BLaER1 (cell line): ENCODE data around the gene PROKR1.

ENCODE experiments used
- H3K27ac ChIP-seq: shearing (Covaris generic); formaldehyde crosslinking; 2 replicates; pipeline ENCODE4 v1.8.1; 2022
- H3K27me3 ChIP-seq: shearing (Covaris generic); formaldehyde crosslinking; 2 replicates; pipeline ENCODE4 v1.8.1; 2022
- H3K36me3 ChIP-seq: shearing (Covaris generic); formaldehyde crosslinking; 2 replicates; pipeline ENCODE4 v1.8.1; 2022
- H3K4me1 ChIP-seq: shearing (Covaris generic); formaldehyde crosslinking; 2 replicates; pipeline ENCODE4 v1.8.1; 2022
- H3K4me2 ChIP-seq: shearing (Covaris generic); formaldehyde crosslinking; 2 replicates; pipeline ENCODE4 v1.8.1; 2022
- H3K4me3 ChIP-seq: shearing (Covaris generic); formaldehyde crosslinking; 2 replicates; pipeline ENCODE4 v1.8.1; 2022
- H3K9ac ChIP-seq: shearing (Covaris generic); formaldehyde crosslinking; 2 replicates; pipeline ENCODE4 v1.8.1; 2022
- H3K9me3 ChIP-seq: shearing (Covaris generic); formaldehyde crosslinking; 2 replicates; pipeline ENCODE4 v1.8.1; 2022
- H4K20me1 ChIP-seq: shearing (Covaris generic); formaldehyde crosslinking; 2 replicates; pipeline ENCODE4 v1.8.1; 2022
- Cebpa-rat ChIP-seq: shearing (Covaris generic); IDR thresholded peaks from 2 replicates; pipeline ENCODE4 v1.8.1; 2022

PROKR1 gene

DNA sequence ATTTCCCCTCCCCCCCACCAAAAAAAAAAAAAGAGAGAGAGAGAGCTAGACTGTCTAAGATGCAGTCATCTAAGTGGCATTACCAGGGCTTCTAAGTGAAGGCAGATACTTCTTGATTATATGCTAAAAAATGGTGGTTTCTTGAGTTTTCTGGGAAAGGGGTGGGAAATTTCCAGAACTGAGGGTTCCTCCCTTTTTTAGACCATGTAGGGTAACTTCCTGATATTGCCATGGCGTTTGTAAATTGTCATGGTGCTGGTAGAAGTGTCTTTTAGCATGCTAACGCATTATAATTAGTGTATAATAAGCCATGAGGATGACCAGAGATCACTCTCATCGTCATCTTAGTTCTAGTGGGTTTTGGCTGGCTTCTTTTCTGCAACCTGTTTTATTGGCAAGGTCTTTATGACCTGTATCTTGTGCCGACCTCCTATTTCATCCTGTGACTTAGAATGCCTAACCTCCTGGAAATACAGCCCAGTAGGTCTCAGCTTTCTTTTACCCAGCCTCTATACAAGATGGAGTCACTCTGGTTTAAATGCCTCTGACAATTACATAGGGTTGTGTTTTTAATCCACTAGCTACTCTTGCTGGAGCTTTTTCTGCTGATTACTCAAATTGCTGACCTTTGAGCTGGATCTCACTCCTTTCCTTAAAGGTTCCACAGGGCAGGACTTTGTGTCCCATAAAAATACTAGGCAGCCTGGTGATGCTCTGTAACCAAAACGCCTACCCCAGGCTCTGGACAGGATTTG lies 30.4 kb upstream of the PROKR1 start:
- Histone ChIP-seq H3K9me3 (peaks cover 13% of the 10 kb centered on the region; the same call in 1 of the 2 replicates), H4K20me1 (no peaks in the 10 kb centered on the region), H3K36me3 (no peaks in the 10 kb centered on the region), H3K27ac (no peak overlapping the region), H3K4me2 (no peak overlapping the region), H3K27me3 (no peaks in the 10 kb centered on the region), H3K9ac (no peak overlapping the region), H3K4me3 (no peak overlapping the region), H3K4me1 (no peaks in the 10 kb centered on the region)
- no peak for TF ChIP-seq Cebpa-rat

DNA sequence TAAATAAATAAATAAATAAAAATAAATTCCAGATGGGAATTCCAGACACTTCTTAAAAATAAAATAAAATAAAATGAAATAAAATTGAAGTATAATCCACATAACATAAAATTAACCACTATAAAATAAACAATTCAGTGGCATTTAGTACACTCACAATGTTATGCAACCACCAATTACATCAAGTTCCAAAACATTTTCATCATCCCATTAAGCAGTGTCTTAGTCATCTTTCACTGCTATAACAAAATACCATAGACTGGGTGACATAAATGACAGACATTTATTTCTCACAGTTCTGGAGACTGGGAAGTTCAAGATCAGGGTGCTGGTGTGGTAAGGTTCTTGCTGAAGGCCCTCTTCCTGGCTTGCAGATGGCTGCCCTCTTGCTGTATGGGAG lies 22.6 kb upstream of the PROKR1 start:
- Histone ChIP-seq H3K4me2 (no peak overlapping the region), H3K4me1 (0 out of 2 replicates have a peak, but pooled peaks cover 5% of the 10 kb centered on the region), H3K27ac (no peak overlapping the region), H3K36me3 (no peaks in the 10 kb centered on the region), H3K9ac (no peak overlapping the region), H3K4me3 (no peak overlapping the region), H3K9me3 (peaks cover 5% of the 10 kb centered on the region), H4K20me1 (no peaks in the 10 kb centered on the region), H3K27me3 (no peaks in the 10 kb centered on the region)
- TF ChIP-seq Cebpa-rat = no peak

DNA sequence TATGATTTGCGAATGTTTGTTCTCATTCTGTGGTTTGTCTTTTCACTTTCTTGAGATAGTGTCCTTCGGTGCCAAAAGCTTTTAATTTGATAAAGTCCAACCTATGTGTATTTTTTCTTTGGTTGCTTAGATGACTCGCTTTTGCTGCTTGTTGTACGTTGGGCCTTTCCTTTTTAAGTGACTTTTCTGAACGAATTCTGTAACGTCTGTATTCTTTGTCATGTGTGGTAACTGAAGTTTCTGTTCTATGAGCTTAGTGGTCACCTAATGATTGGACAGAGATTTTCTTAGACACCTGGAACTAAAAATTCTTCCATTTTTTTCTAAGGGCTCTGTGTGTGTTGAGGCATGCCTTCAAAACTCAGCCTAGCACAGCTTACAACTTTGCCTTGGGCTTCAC lies 19.6 kb upstream of the PROKR1 start:
- Histone ChIP-seq H3K27me3 (no peaks in the 10 kb centered on the region), H4K20me1 (no peaks in the 10 kb centered on the region), H3K4me3 (no peak overlapping the region), H3K4me1 (0 out of 2 replicates have a peak, but pooled peaks cover 5% of the 10 kb centered on the region), H3K9me3 (peaks cover 12% of the 10 kb centered on the region), H3K36me3 (no peaks in the 10 kb centered on the region), H3K27ac (no peak overlapping the region), H3K9ac (no peak overlapping the region), H3K4me2 (no peak overlapping the region)
- no peak for TF ChIP-seq Cebpa-rat

DNA sequence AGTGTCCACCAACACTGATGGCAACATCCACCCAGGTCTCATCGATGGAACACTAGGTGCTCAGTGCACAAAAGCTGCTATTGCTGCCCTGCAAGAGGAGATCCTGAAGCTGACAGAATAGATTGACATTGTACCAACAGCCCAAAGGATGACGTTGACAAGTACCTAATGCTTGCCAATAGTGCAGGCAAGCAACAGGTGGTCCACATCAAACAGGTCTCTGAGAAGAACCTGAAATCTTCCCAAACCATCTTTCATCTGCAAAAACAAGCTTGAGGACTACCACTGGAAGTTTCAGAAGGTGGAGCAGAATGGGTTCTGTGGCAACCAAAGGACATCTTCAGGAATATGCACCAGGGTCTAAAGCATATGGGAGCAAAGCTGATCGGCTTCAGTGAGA lies 15.8 kb upstream of the PROKR1 start:
- Histone ChIP-seq H3K36me3 (no peaks in the 10 kb centered on the region), H3K27ac (no peak overlapping the region), H3K9me3 (peaks cover 14% of the 10 kb centered on the region), H3K4me1 (no peaks in the 10 kb centered on the region), H3K4me2 (no peak overlapping the region), H3K4me3 (no peak overlapping the region), H3K27me3 (no peaks in the 10 kb centered on the region), H4K20me1 (no peaks in the 10 kb centered on the region), H3K9ac (no peak overlapping the region)
- no peak for TF ChIP-seq Cebpa-rat

DNA sequence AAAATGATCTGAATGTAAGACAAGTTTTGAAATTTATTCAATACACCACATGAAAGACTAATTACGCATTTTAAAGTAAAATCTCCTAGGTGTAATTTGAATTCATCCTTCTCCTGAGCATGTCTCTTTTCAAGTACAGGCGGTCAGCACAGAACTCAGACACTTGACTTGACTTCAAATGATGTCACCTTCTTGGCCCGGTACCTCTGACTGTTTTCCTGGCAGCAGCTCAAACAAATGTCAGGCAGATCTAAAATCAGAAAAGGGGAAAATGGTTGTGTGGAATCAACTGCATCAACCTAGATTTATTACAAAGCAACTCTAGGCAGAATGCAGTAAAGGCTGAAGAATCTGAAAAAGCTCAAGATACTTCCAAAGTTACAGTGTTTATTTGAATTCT lies 11.4 kb upstream of the PROKR1 start:
- H3K27me3 ChIP-seq = no peaks in the 10 kb centered on the region

DNA sequence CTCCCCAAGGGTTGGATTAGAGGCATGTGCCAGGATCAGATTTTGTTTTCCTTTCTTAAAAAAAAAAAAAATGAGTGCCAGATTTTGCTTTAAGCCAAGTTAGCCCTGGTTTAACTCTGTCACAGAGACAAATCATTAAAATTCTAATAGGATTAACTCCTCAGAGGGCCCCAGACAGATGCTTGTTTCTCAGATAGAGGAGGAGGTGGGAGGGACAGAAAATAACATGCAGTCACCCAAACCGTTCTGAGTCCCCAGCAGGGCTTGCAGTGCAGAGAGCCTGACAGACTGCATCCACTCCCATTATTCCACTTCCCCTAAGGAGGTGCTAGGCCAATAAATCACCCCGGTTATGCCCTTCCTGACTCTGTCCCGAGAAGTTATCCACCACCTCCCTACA lies 6.3 kb upstream of the PROKR1 start:
- no peak for TF ChIP-seq Cebpa-rat
- Histone ChIP-seq H3K9me3 (peaks cover 13% of the 10 kb centered on the region), H3K4me1 (no peaks in the 10 kb centered on the region), H4K20me1 (no peaks in the 10 kb centered on the region), H3K4me3 (no peak overlapping the region), H3K9ac (no peak overlapping the region), H3K27ac (no peak overlapping the region), H3K36me3 (no peaks in the 10 kb centered on the region), H3K27me3 (peaks cover 13% of the 10 kb centered on the region), H3K4me2 (no peak overlapping the region)

More for the DNA sequence above, 11.4 kb upstream of the PROKR1 start:
- no peak overlapping the region for H3K4me3 ChIP-seq
- no peak overlapping the region for H3K9ac ChIP-seq
- TF ChIP-seq Cebpa-rat = no peak
- no peaks in the 10 kb centered on the region for H3K36me3 ChIP-seq
- no peak overlapping the region for H3K27ac ChIP-seq
- no peaks in the 10 kb centered on the region for H4K20me1 ChIP-seq
- H3K4me2 ChIP-seq = no peak overlapping the region
- peaks cover 14% of the 10 kb centered on the region for H3K9me3 ChIP-seq
- H3K4me1 ChIP-seq = no peaks in the 10 kb centered on the region

DNA sequence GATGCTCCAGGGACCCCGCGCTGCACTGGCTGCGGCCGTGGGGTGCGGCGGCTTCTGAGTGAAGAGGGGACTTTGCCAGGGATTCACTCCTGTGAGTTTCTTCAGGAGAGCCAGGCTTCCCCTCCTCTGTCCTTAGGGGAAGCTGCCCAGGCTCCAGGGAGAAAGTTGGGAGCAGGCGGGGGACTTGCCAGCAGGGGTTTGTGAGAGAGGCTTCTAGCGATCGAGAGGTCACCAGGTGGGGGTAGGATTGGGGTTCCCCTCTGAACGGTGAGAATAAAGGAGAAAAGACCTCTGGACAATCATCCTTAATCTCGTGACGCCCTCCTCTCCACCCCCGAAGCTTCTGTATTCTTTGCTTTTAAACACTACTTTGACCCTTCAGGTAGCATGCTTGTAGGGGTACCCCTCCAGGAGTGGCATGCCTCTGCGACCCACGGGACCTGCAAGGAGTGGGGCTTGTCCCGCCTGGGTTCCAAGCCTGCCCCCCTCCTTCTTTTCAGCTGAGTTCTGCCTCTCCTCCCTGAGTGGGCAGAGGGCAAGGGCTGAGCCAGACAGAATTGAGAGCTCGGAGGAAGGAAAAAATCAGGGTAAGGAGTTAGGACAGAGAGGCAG lies 601 bp downstream of the PROKR1 start:
- TF ChIP-seq Cebpa-rat = no peak
- Histone ChIP-seq H3K4me3 (peak overlapping the region; percentile 68), H3K9me3 (peaks cover 36% of the 10 kb centered on the region), H3K4me2 (peak overlapping the region; percentile 98), H3K4me1 (peaks cover 13% of the 10 kb centered on the region), H3K36me3 (no peaks in the 10 kb centered on the region), H3K9ac (no peak overlapping the region), H3K27me3 (peaks cover 54% of the 10 kb centered on the region), H3K27ac (no peak overlapping the region), H4K20me1 (peaks cover 11% of the 10 kb centered on the region; the same call in 1 of the 2 replicates)

DNA sequence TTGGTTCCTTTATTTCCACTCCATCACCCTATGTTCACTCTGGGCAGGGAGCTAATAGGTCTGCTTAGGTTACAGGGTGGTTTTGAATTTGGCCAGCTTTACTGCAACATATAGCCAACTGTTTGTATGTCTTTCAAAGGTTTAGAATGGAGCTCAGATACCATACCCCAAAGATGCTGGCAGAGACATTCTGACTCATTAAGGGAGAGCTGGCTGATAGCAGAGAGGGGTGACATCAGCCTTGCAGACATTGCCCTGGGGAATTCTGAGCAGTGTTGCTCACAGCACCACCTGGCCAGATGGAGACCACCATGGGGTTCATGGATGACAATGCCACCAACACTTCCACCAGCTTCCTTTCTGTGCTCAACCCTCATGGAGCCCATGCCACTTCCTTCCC lies 2.1 kb downstream of the PROKR1 start:
- peaks cover 54% of the 10 kb centered on the region for H3K27me3 ChIP-seq
- H4K20me1 ChIP-seq = peaks cover 11% of the 10 kb centered on the region; the same call in 1 of the 2 replicates
- peaks cover 36% of the 10 kb centered on the region for H3K9me3 ChIP-seq
- no peak overlapping the region for H3K4me2 ChIP-seq
- no peak overlapping the region for H3K9ac ChIP-seq
- H3K27ac ChIP-seq = no peak overlapping the region
- no peak for TF ChIP-seq Cebpa-rat
- H3K36me3 ChIP-seq = no peaks in the 10 kb centered on the region
- peaks cover 13% of the 10 kb centered on the region for H3K4me1 ChIP-seq
- H3K4me3 ChIP-seq = no peak overlapping the region

DNA sequence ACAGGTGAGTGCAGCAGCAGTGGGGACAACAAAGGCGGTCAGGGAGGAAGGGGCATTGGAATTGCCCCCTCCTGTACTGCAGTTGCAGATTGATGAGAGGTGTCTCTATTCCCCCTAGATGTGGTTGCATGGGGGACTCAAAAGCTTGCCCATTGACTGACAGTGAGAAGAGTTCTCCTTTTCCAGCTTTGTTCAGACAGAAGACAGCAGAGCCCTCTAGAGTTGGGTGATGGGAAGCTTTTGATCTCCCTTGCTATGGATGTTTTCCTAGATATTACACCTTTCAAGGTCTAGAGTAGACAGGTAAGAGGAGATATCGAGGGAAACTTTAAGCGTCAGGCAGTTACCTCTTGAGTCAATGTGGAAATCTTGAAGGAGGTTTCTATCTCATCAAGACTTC lies 2.9 kb downstream of the PROKR1 start:
- Histone ChIP-seq H3K27me3 (peaks cover 49% of the 10 kb centered on the region), H3K36me3 (no peaks in the 10 kb centered on the region), H3K4me2 (no peak overlapping the region), H3K27ac (no peak overlapping the region), H4K20me1 (peaks cover 11% of the 10 kb centered on the region; the same call in 1 of the 2 replicates), H3K9me3 (peaks cover 30% of the 10 kb centered on the region), H3K4me1 (peaks cover 13% of the 10 kb centered on the region), H3K4me3 (no peak overlapping the region), H3K9ac (no peak overlapping the region)
- no peak for TF ChIP-seq Cebpa-rat

DNA sequence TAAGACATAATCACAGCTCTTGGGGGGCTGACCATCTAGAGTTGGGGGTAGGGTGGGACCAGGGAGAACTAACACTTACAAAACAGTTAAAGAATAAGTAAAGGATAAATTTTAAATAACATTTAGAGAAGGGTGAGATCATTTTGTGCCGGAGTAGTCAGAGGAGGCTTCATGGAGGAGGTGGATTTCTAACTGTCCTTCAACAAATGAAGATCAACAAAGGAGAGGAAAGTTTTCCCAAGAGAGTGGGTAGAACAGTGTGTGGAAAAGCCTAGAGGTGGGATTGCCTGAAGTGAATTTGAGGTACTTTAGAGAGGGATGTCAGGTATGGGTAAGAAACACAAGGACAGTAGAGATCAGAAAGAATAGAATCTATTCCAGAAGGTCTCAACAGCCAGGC lies 7.3 kb downstream of the PROKR1 start:
- peaks cover 5% of the 10 kb centered on the region for H3K27me3 ChIP-seq
- H3K4me1 ChIP-seq = peaks cover 16% of the 10 kb centered on the region
- no peaks in the 10 kb centered on the region for H4K20me1 ChIP-seq
- no peak for TF ChIP-seq Cebpa-rat
- H3K36me3 ChIP-seq = no peaks in the 10 kb centered on the region
- no peak overlapping the region for H3K4me3 ChIP-seq
- no peak overlapping the region for H3K4me2 ChIP-seq
- H3K27ac ChIP-seq = no peak overlapping the region
- H3K9me3 ChIP-seq = peaks cover 16% of the 10 kb centered on the region
- no peak overlapping the region for H3K9ac ChIP-seq
